ENCODE results near the gene SMAD1.

The SMAD1 gene

GRCh38 chr4:145489556-145489955 lies 7.9 kb downstream of the SMAD1 start:
- DNase-seq (ENCODE audit: low spot score), result no peak

GRCh38 chr4:145490361-145490760 lies 8.7 kb downstream of the SMAD1 start:
- no peak for DNase-seq (ENCODE audit: low spot score)

GRCh38 chr4:145490796-145491195 lies 9.1 kb downstream of the SMAD1 start:
- DNase-seq (ENCODE audit: low spot score), result no peak

- DNase-seq (ENCODE audit: low spot score), result no peak
Measured at GRCh38 chr4:145492376-145492775, 10.7 kb downstream of the SMAD1 start.

- no peak for DNase-seq (ENCODE audit: low spot score)
Measured at GRCh38 chr4:145493166-145493565, 11.5 kb downstream of the SMAD1 start.

GRCh38 chr4:145494666-145495270 lies 13.1 kb downstream of the SMAD1 start:
- DNase-seq (ENCODE audit: low spot score), result no peak

- DNase-seq (ENCODE audit: low spot score), result no peak
Measured at GRCh38 chr4:145496292-145496691, 14.6 kb downstream of the SMAD1 start.

- DNase-seq (ENCODE audit: low spot score), result no peak
Measured at GRCh38 chr4:145497199-145498149, 15.8 kb downstream of the SMAD1 start.

GRCh38 chr4:145498430-145498829 lies 16.8 kb downstream of the SMAD1 start:
- no peak for DNase-seq (ENCODE audit: low spot score)

- no peak for DNase-seq (ENCODE audit: low spot score)
Measured at GRCh38 chr4:145501051-145501660, 19.5 kb downstream of the SMAD1 start.

- DNase-seq (ENCODE audit: low spot score), result no peak
Measured at GRCh38 chr4:145502809-145503208, 21.2 kb downstream of the SMAD1 start.

GRCh38 chr4:145503486-145504072 lies 21.9 kb downstream of the SMAD1 start:
- DNase-seq (ENCODE audit: low spot score), result no peak

GRCh38 chr4:145505995-145506394 lies 24.3 kb downstream of the SMAD1 start:
- no peak for DNase-seq (ENCODE audit: low spot score)

GRCh38 chr4:145507636-145508035 lies 26.0 kb downstream of the SMAD1 start:
- DNase-seq (ENCODE audit: low spot score), result no peak

GRCh38 chr4:145511913-145512522 lies 30.4 kb downstream of the SMAD1 start:
- peak; percentile 26 for DNase-seq (ENCODE audit: low spot score)

GRCh38 chr4:145513020-145513621 lies 31.5 kb downstream of the SMAD1 start:
- DNase-seq (ENCODE audit: low spot score), result no peak

GRCh38 chr4:145520172-145520571 lies 38.5 kb downstream of the SMAD1 start:
- no peak for DNase-seq (ENCODE audit: low spot score)

- no peak for DNase-seq (ENCODE audit: low spot score)
Measured at GRCh38 chr4:145521282-145521681, 39.6 kb downstream of the SMAD1 start.

- peak; percentile 68 for DNase-seq (ENCODE audit: low spot score)
Measured at GRCh38 chr4:145523117-145523516, 41.5 kb downstream of the SMAD1 start.

- DNase-seq (ENCODE audit: low spot score), result no peak
Measured at GRCh38 chr4:145524552-145524951, 42.9 kb downstream of the SMAD1 start.

GRCh38 chr4:145525291-145525740 lies 43.7 kb downstream of the SMAD1 start:
- no peak for DNase-seq (ENCODE audit: low spot score)

- no peak for DNase-seq (ENCODE audit: low spot score)
Measured at GRCh38 chr4:145527773-145528172, 46.1 kb downstream of the SMAD1 start.
